Measurements from ENCODE around the gene CHIA.

The CHIA gene

DNA sequence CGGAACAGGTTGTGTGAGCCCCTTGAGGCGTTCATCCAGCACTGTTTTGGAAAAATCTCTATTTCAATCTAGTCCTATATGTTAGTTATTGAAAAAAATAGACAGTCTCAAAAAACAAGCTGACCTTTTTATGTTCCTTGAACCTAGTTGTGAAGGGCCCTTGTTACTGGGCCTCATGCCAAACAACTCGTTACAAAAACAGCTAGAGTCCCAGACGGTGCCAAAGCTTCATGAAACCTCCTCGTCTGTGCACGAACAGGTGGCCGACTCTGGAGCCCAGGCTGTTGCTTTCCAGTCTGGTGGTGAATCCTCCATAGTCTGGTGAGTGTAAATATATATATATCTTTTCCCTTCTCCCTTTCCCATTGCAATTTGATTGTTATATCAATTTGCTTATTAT, at the start of gene CHIA:
CHIA (plus strand) TSS at position 222 of the 400 bp plus-strand sequence. CDS start 19,617 bp downstream, outside the sequence.
- H3K4me3 ChIP-seq (ENCODE audit: low read length in 2 of 2): no peak within 1 kb of the TSS
- no peaks in the 10 kb centered on the region for H3K27me3 ChIP-seq (ENCODE audit: control insufficient read depth in 2 of 2, insufficient read depth in 2 of 2, low read length in 2 of 2)
- H3K4me1 ChIP-seq (ENCODE audit: control insufficient read depth in 2 of 2, insufficient read depth in 2 of 2, low read length in 2 of 2): no peaks in the 10 kb centered on the region
- no peaks in the 10 kb centered on the region for H3K36me3 ChIP-seq (ENCODE audit: control insufficient read depth in 2 of 2, insufficient read depth in 2 of 2, low read length in 2 of 2)
- no peaks in the 10 kb centered on the region for H3K9me3 ChIP-seq (ENCODE audit: control insufficient read depth in 2 of 2, low read length in 2 of 2)
- no peak within 1 kb of the TSS for H3K9ac ChIP-seq (ENCODE audit: low read depth in 1 of 2, low read length in 2 of 2)
- no peak within 1 kb of the TSS for H3K27ac ChIP-seq (ENCODE audit: low read depth in 2 of 2, low read length in 2 of 2)

DNA sequence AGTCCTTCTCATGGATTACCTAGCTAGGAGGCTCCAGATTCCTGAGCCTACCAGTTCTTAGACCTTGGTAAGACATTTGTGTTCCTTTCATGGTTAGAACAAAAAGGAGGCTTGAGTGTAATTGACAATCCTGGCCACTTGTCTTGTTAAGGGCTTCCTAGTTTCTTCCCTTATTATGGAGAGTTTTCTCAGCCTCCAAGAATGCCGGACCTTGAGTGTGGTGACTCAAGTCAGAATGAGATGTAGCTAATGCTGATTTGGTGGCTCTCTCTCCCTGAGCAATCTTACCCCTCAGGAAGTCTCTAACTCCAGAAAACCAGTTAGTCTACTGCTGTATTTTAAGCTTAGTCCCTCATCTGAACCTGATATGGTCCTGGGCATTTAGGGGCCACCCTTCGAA, 48.9 kb upstream of the CHIA start:
- no peak overlapping the region for H3K27ac ChIP-seq (ENCODE audit: low read depth in 2 of 2, low read length in 2 of 2)
- no peaks in the 10 kb centered on the region for H3K9me3 ChIP-seq (ENCODE audit: control insufficient read depth in 2 of 2, low read length in 2 of 2)

GRCh38 chr1:111242805-111243523, 47.7 kb upstream of the CHIA start:
- Histone ChIP-seq H3K4me1 (ENCODE audit: control insufficient read depth in 2 of 2, insufficient read depth in 2 of 2, low read length in 2 of 2) (no peaks in the 10 kb centered on the region), H3K27ac (ENCODE audit: low read depth in 2 of 2, low read length in 2 of 2) (no peak overlapping the region), H3K9me3 (ENCODE audit: control insufficient read depth in 2 of 2, low read length in 2 of 2) (no peaks in the 10 kb centered on the region), H3K4me3 (ENCODE audit: low read length in 2 of 2) (no peak overlapping the region), H3K36me3 (ENCODE audit: control insufficient read depth in 2 of 2, insufficient read depth in 2 of 2, low read length in 2 of 2) (no peaks in the 10 kb centered on the region), H3K27me3 (ENCODE audit: control insufficient read depth in 2 of 2, insufficient read depth in 2 of 2, low read length in 2 of 2) (no peaks in the 10 kb centered on the region), H3K9ac (ENCODE audit: low read depth in 1 of 2, low read length in 2 of 2) (no peak overlapping the region)

More for the DNA sequence above, 48.9 kb upstream of the CHIA start:
- Histone ChIP-seq H3K27me3 (ENCODE audit: control insufficient read depth in 2 of 2, insufficient read depth in 2 of 2, low read length in 2 of 2) (no peaks in the 10 kb centered on the region), H3K4me3 (ENCODE audit: low read length in 2 of 2) (no peak overlapping the region), H3K9ac (ENCODE audit: low read depth in 1 of 2, low read length in 2 of 2) (no peak overlapping the region), H3K4me1 (ENCODE audit: control insufficient read depth in 2 of 2, insufficient read depth in 2 of 2, low read length in 2 of 2) (no peaks in the 10 kb centered on the region), H3K36me3 (ENCODE audit: control insufficient read depth in 2 of 2, insufficient read depth in 2 of 2, low read length in 2 of 2) (no peaks in the 10 kb centered on the region)

- Histone ChIP-seq H3K27me3 (ENCODE audit: control insufficient read depth in 2 of 2, insufficient read depth in 2 of 2, low read length in 2 of 2) (no peaks in the 10 kb centered on the region), H3K4me3 (ENCODE audit: low read length in 2 of 2) (no peak overlapping the region), H3K27ac (ENCODE audit: low read depth in 2 of 2, low read length in 2 of 2) (no peak overlapping the region), H3K36me3 (ENCODE audit: control insufficient read depth in 2 of 2, insufficient read depth in 2 of 2, low read length in 2 of 2) (no peaks in the 10 kb centered on the region), H3K4me1 (ENCODE audit: control insufficient read depth in 2 of 2, insufficient read depth in 2 of 2, low read length in 2 of 2) (no peaks in the 10 kb centered on the region), H3K9me3 (ENCODE audit: control insufficient read depth in 2 of 2, low read length in 2 of 2) (no peaks in the 10 kb centered on the region), H3K9ac (ENCODE audit: low read depth in 1 of 2, low read length in 2 of 2) (no peak overlapping the region)
Measured at GRCh38 chr1:111247125-111247838, 43.4 kb upstream of the CHIA start.

DNA sequence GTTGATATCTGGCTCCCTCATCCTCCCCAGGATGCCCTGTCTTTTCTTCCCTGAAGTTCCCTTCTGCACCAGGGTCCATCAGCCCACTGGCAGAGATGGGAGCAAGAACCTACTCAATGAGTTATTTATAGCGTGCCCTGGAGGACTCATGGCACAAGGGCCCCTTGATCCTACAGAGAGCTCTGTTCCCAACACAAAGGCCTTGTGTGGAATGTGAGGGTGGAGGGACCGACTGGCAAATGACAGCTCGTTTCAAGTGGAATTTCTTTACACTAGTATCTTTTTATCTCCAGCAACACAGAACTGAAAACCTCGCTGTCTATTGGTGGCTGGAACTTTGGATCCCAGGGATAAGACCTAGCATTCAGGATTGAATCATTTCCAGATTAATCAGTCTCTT, 40.7 kb upstream of the CHIA start:
- peaks cover 0 to under 1% of the 10 kb centered on the region in 2 donors for H3K27me3 ChIP-seq (ENCODE audit: control insufficient read depth in 2 of 2, insufficient read depth in 2 of 2, low read length in 2 of 2)
- H3K27ac ChIP-seq (ENCODE audit: low read depth in 2 of 2, low read length in 2 of 2): no peak overlapping the region
- H3K4me1 ChIP-seq (ENCODE audit: control insufficient read depth in 2 of 2, insufficient read depth in 2 of 2, low read length in 2 of 2): no peaks in the 10 kb centered on the region
- no peak overlapping the region for H3K9ac ChIP-seq (ENCODE audit: low read depth in 1 of 2, low read length in 2 of 2)
- no peaks in the 10 kb centered on the region for H3K36me3 ChIP-seq (ENCODE audit: control insufficient read depth in 2 of 2, insufficient read depth in 2 of 2, low read length in 2 of 2)
- H3K4me3 ChIP-seq (ENCODE audit: low read length in 2 of 2): no peak overlapping the region
- H3K9me3 ChIP-seq (ENCODE audit: control insufficient read depth in 2 of 2, low read length in 2 of 2): no peaks in the 10 kb centered on the region

DNA sequence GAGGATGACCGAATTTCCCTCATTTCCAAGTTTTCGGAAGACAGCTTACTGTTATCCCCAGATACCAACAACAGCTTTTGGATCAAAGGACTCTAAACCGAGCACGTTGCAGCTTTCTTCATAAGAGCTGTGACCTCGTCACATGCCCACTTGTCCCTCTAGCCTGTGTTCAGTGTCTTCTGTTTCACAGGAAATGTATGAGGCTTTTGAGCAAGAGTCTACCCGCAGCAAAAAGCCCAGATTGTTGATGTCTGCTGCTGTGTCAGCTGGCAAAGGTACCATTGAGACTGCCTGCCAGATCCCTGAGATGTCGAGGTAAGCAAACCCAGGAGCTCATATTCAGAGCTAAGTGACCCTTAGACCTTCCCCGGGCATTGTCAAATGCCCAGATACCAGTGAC, 39.1 kb upstream of the CHIA start:
- no peaks in the 10 kb centered on the region for H3K4me1 ChIP-seq (ENCODE audit: control insufficient read depth in 2 of 2, insufficient read depth in 2 of 2, low read length in 2 of 2)
- H3K9me3 ChIP-seq (ENCODE audit: control insufficient read depth in 2 of 2, low read length in 2 of 2): no peaks in the 10 kb centered on the region
- H3K36me3 ChIP-seq (ENCODE audit: control insufficient read depth in 2 of 2, insufficient read depth in 2 of 2, low read length in 2 of 2): no peaks in the 10 kb centered on the region
- H3K4me3 ChIP-seq (ENCODE audit: low read length in 2 of 2): no peak overlapping the region
- no peak overlapping the region for H3K27ac ChIP-seq (ENCODE audit: low read depth in 2 of 2, low read length in 2 of 2)
- peaks cover 0 to 2% of the 10 kb centered on the region in 2 donors for H3K27me3 ChIP-seq (ENCODE audit: control insufficient read depth in 2 of 2, insufficient read depth in 2 of 2, low read length in 2 of 2)
- H3K9ac ChIP-seq (ENCODE audit: low read depth in 1 of 2, low read length in 2 of 2): no peak overlapping the region

DNA sequence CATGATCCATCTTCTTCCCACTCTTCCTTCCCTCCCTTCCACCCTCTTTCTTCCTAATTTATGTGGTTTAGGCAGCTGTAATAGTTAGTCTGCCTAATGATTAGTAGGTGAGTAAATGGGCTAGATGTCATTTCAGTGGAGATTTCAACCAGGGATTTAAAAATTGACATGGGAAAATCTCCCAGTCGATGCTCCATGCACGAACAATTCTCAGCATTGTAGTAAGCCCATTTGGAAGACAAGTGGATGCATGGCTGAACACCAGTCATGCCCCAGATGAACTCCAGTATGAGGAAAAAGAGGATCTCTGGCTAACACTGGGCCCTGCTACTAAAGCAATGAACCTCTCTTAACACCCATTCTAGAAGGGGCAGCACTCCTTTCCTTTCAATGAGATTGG, 37.9 kb upstream of the CHIA start:
- Histone ChIP-seq H3K27ac (ENCODE audit: low read depth in 2 of 2, low read length in 2 of 2) (no peak overlapping the region), H3K9ac (ENCODE audit: low read depth in 1 of 2, low read length in 2 of 2) (no peak overlapping the region), H3K4me1 (ENCODE audit: control insufficient read depth in 2 of 2, insufficient read depth in 2 of 2, low read length in 2 of 2) (no peaks in the 10 kb centered on the region), H3K27me3 (ENCODE audit: control insufficient read depth in 2 of 2, insufficient read depth in 2 of 2, low read length in 2 of 2) (peaks cover 0 to 2% of the 10 kb centered on the region in 2 donors), H3K9me3 (ENCODE audit: control insufficient read depth in 2 of 2, low read length in 2 of 2) (no peaks in the 10 kb centered on the region), H3K36me3 (ENCODE audit: control insufficient read depth in 2 of 2, insufficient read depth in 2 of 2, low read length in 2 of 2) (no peaks in the 10 kb centered on the region), H3K4me3 (ENCODE audit: low read length in 2 of 2) (no peak overlapping the region)

- no peak overlapping the region for H3K9ac ChIP-seq (ENCODE audit: low read depth in 1 of 2, low read length in 2 of 2)
- H3K4me3 ChIP-seq (ENCODE audit: low read length in 2 of 2): no peak overlapping the region
- H3K9me3 ChIP-seq (ENCODE audit: control insufficient read depth in 2 of 2, low read length in 2 of 2): no peaks in the 10 kb centered on the region
- no peaks in the 10 kb centered on the region for H3K4me1 ChIP-seq (ENCODE audit: control insufficient read depth in 2 of 2, insufficient read depth in 2 of 2, low read length in 2 of 2)
- no peak overlapping the region for H3K27ac ChIP-seq (ENCODE audit: low read depth in 2 of 2, low read length in 2 of 2)
- no peaks in the 10 kb centered on the region for H3K36me3 ChIP-seq (ENCODE audit: control insufficient read depth in 2 of 2, insufficient read depth in 2 of 2, low read length in 2 of 2)
- H3K27me3 ChIP-seq (ENCODE audit: control insufficient read depth in 2 of 2, insufficient read depth in 2 of 2, low read length in 2 of 2): peaks cover 0 to 2% of the 10 kb centered on the region in 2 donors
Measured at GRCh38 chr1:111253876-111254275, 36.8 kb upstream of the CHIA start.

GRCh38 chr1:111256988-111257658, 33.5 kb upstream of the CHIA start:
- no peak overlapping the region for H3K27ac ChIP-seq (ENCODE audit: low read depth in 2 of 2, low read length in 2 of 2)
- no peak overlapping the region for H3K4me3 ChIP-seq (ENCODE audit: low read length in 2 of 2)
- H3K9ac ChIP-seq (ENCODE audit: low read depth in 1 of 2, low read length in 2 of 2): no peak overlapping the region
- no peaks in the 10 kb centered on the region for H3K4me1 ChIP-seq (ENCODE audit: control insufficient read depth in 2 of 2, insufficient read depth in 2 of 2, low read length in 2 of 2)
- H3K27me3 ChIP-seq (ENCODE audit: control insufficient read depth in 2 of 2, insufficient read depth in 2 of 2, low read length in 2 of 2): peaks cover 0 to 2% of the 10 kb centered on the region in 2 donors
- no peaks in the 10 kb centered on the region for H3K36me3 ChIP-seq (ENCODE audit: control insufficient read depth in 2 of 2, insufficient read depth in 2 of 2, low read length in 2 of 2)
- H3K9me3 ChIP-seq (ENCODE audit: control insufficient read depth in 2 of 2, low read length in 2 of 2): no peaks in the 10 kb centered on the region
